Measurements from ENCODE around the gene XYLT1.

DNA sequence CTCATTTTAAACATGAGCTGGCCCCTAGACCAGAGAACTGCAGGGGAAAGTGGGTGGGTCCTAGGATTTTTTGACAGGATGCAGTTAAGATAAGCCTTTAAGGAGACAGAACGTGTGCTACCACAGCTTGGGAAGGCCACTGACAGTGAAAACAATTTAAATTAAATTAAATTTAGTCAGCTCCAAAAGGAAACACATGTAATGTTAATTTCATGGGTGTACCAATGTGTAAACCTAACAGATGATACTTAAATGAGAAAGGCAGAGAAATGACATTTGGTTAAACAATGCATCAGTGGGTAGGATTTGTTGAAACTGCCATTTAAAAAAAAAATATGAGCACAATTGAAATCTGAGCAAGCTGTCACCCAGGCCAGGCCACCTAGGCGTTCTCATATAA is 250.8 kb downstream of the XYLT1 start:
- TF ChIP-seq, protein P1, sequence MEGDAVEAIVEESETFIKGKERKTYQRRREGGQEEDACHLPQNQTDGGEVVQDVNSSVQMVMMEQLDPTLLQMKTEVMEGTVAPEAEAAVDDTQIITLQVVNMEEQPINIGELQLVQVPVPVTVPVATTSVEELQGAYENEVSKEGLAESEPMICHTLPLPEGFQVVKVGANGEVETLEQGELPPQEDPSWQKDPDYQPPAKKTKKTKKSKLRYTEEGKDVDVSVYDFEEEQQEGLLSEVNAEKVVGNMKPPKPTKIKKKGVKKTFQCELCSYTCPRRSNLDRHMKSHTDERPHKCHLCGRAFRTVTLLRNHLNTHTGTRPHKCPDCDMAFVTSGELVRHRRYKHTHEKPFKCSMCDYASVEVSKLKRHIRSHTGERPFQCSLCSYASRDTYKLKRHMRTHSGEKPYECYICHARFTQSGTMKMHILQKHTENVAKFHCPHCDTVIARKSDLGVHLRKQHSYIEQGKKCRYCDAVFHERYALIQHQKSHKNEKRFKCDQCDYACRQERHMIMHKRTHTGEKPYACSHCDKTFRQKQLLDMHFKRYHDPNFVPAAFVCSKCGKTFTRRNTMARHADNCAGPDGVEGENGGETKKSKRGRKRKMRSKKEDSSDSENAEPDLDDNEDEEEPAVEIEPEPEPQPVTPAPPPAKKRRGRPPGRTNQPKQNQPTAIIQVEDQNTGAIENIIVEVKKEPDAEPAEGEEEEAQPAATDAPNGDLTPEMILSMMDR (IDR thresholded peaks at IDR 0.05), result no peak
- TF ChIP-seq POLR2AphosphoS5 (IDR thresholded peaks at IDR 0.05) (no peak), POLR2A (IDR thresholded peaks at IDR 0.05) (no peak)
